CD4-positive, alpha-beta T cell treated with Interferon alpha-2 for 1 hour (primary cell): ENCODE results near the gene WWC2.
A peak's percentile ranks its signal among the peaks of the same experiment; 100 is the strongest.

Source experiments
- DNase-seq, 2 donors: peaks; one replicate each; pipeline ENCODE4 v3.0.0-alpha.2; 2020 to 2022

The WWC2 gene

GRCh38 chr4:183261953-183262775, 163.1 kb downstream of the WWC2 start:
- DNase-seq: peak; percentile 63 to 71

DNA sequence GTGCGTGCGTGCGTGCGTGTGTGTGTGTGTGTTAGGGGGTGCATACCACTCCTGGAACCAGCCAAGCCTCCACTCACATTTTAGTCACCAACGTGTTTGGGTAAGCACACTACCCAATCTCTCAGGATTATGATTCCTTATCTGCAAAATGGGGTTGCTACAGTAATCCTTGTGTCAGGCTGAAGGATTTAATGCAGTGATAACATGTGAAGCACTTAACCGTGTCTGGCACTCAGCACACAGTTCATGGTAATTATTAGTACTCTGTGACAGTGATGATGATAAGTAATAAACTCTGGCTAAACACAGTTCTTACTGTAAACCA, 163.7 kb downstream of the WWC2 start:
- DNase-seq: no peak

GRCh38 chr4:183263787-183264386, 164.8 kb downstream of the WWC2 start:
- DNase-seq: no peak

- no peak for DNase-seq
Observed at GRCh38 chr4:183264614-183265013, 165.6 kb downstream of the WWC2 start.

DNA sequence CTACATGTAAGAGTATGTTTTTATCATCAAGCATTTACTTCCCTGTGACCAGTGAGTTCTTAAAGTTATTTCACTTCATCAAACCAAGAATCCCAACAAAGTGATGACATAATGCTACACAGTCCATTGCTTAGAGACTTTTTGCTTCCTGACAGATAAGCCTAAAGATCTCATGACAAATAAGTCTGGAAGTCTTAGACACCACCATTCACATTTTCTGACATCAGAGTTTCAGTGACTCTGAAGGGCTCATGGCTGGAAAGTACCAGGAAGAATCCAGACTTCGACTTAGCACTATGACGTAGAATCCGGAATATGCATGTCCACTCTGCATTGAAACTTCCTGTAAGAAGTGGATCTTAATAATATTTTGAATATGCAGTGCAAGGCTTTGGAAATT, 167.3 kb downstream of the WWC2 start:
- no peak for DNase-seq

DNA sequence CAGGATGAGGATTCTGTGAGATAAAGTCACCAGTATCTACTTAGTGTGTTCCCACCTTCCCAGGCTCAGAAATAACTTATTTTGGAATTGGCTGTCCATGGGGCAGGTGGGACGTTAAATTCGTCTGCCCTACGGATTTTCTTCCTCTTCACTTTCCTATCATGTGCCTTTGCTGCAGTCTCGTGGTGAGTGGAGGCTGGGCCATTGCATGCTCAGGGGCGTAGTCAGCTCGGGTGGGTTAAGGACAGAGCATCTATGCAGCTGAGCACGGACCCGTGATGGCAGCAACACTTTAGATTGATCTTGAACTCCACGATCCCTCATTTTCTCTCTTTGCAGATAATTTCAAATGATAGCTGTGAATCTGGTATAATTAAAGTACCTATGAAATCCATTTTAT, 169.5 kb downstream of the WWC2 start:
- DNase-seq: no peak

DNA sequence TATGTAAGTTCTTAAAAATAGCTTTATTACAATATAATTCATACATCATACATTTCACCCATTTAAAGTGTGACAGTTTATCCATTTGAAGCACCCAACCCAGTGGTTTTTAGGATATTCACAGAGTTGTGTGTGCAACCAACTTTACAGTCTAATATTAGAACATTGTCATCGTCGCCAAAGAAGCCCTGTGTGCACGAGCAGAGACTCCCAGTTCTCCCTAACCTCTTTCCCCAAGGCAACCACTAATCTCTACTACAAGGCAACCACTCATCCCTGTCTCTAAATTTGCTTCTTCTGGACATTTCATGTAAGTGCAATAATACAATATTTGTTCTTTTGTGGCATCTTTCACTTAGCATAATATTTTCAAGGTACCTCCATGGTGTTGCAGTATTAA, 173.3 kb downstream of the WWC2 start:
- DNase-seq: no peak

- no peak for DNase-seq
Observed at GRCh38 chr4:183276106-183276505, 177.0 kb downstream of the WWC2 start.

DNA sequence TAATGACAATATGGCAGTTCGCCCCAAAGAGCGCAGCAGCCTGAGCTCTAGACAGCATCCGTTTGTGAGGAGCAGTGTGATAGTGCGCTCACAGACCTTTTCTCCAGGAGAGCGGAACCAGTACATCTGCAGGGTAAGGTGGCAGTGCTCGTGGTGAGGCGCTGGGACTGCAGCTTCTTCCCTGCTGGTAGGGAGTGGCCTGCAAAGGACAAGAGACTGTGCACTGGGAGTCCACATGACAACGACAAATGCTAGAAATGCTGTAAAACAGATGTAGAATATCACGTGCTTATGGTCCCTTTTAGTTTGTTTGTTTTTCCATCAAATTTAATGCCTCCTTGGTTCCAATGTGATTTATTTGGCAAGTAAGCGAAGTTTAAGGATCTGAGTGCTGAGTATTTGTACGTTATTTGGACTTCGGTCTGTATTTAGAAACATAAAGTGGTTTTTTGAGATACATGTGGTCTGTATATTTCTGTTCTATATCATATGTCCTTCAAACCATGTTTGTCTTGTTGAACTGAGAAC, 185.3 kb downstream of the WWC2 start:
- DNase-seq: no peak

DNA sequence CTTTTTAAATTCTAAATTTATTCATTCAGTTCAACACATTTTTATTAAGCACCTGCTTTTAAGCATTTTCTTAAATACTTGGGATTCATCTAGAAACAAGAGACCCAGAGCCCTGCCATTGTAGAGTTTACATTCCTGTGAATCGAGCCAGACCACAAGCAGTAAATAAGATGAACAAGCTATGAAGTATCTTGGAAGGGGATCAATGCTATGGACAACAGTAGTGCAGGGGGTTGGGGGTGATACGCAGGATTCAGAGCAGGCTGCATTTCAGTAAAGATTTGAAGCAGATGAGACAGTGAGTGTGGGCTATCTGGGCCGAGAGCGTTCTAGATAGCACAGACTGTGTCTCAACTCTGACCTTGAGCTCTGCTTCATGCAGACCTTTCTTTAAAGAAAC, 185.9 kb downstream of the WWC2 start:
- DNase-seq: no peak

- DNase-seq: no peak
Observed at GRCh38 chr4:183285886-183286285, 186.8 kb downstream of the WWC2 start.

GRCh38 chr4:183286590-183287308, 187.7 kb downstream of the WWC2 start:
- DNase-seq: no peak

DNA sequence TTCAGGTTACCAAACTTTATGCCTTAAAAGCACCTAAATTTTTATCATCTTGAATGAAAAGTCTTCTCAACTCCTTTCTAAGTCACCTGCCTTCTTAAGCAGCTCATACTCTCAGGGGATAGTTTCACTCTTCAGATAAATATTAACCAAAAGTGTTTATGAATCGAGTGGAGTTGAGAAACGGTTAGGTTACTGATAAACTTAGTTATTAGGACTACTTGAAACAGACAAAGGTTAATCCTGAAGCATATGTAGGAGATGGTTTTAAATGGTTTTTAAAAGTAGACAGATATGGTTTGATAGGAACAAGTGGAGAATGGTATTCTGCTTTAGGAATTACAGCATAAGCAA, 188.2 kb downstream of the WWC2 start:
- DNase-seq: no peak

GRCh38 chr4:183287677-183288076, 188.6 kb downstream of the WWC2 start:
- DNase-seq: no peak

DNA sequence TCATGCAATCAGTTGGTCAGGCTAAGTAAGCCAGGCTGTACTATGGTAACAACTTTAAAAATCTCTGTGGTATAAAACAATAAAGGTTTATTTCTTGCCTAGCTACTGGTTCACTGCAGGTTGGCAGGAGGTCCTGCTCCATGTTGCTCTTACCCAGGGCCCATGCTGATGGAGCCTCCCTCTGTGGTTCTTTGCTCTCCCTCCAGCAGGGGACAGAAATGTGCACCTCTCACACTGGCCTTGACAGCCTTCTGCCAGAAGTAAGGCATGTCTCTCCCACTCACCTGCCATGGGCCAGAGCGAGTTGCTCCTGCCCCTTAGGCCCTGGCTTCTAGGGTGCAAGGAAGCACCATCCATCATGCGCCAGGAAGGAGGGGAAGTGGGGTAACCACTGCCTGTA, 189.9 kb downstream of the WWC2 start:
- DNase-seq: no peak

GRCh38 chr4:183289688-183290087, 190.6 kb downstream of the WWC2 start:
- DNase-seq: no peak

DNA sequence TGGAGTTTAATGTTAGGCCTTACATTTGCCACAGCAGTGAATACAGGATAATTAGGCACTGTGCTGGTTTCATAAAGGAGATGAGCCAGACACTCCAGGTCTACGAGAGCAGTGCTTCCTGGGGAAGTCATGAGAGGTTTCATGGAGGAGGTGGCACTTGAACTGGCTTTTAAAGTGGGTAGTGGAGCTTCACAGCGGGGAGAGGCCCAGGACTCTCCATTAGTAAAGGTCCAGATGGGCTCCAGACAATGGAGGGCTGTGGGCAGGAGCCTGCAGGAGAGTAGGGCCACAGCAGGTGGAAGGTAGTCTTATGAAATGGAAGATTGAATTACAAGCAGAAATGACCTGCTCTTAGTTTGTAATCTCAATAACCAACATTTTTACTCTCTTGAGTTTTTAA, 192.0 kb downstream of the WWC2 start:
- DNase-seq: no peak

DNA sequence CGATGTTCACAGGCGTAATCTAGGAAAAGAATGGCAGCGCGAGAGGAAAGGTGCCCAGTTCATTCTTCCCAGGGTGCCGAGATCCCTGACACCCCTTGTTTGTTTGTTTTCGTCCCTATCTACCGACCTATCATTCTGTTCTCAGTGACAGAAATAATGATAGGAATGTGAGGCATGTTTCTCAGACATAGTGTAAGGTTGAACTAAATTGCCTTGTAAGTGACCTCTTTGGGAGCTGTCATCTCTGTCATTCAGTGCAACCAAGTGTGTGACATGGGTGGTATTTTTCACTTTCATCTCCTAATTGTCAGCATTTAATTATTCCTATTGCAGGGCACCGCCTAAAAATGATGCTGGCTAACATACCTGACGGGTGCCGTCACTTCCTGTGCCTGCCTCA, 196.7 kb downstream of the WWC2 start:
- DNase-seq: no peak

DNA sequence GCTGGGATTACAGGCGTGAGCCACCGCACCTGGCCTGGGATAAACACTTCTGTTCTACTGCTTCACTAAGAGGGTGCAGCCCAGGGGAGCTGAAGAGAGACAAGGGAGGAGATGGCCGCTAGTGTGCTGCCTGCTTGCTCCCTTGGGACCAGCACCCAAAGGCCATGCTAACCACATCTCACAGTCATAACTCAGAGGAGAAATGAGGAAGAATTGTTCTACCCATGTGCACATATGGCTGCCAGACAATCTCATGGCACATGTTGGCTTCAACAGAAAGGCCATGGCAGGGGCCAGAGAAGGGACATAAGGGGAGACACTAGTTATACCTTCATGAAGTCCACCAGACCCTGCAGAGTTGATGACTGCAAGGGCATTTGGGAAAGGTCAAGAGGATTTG, 198.6 kb downstream of the WWC2 start:
- no peak for DNase-seq

DNA sequence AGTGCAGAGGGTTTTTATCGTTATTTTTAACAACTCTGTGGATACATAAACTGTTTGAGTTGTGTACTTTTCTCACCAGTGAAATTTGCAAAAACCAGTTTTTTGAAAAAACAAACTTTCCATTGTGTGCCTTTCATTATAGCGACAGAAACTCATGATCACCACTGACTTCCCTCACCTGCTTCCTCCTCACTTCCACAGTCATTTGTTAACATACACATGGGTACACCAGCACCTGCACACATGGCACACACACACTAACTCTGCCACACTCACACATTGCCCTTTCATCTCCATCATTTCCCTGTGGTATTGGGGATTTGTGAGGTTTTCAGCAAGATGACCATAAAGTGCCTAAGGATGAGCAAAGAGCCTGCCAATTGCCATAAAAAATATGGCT, 200.4 kb downstream of the WWC2 start:
- no peak for DNase-seq

DNA sequence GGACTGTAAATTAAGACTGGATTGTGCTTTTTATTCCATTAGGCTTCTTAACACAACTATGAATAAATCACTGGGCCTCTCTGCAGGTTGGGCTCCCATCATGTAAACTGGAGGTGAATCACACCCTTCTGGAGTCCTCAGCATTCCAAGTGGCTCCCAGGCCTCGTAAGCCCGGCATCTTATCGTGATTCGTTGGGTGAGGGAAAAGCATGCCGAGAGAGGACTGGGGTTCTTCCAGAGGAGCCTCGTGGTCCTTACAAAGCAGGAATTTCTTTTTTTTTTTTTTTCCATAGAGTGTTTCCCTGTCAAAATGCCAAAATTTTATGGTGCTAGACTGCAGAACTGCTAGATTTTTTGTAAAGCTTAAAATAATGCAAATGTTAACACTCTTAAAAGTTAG, 201.0 kb downstream of the WWC2 start:
- no peak for DNase-seq

DNA sequence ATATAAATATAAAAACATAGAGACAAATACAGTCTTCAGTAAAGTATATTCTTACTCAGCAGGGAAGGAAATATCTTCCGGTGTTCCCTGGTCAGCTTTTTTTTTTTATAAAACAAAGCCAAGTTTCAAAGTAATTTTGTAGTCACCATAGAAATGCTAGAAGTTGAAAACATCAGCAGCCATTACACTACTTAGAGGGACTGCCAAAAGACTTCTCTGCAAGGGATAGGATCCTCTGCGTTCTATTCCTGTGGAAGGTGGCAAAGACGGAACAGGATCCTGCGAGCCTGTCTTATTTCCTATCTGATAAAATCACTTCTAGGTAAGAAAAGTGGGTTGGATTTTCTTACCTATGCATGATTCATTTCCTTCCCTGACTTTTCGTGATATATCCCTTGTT, 201.6 kb downstream of the WWC2 start:
- DNase-seq: no peak

- no peak for DNase-seq
Observed at GRCh38 chr4:183303301-183303700, 204.2 kb downstream of the WWC2 start.

GRCh38 chr4:183304067-183304466, 205.0 kb downstream of the WWC2 start:
- DNase-seq: no peak
